Fibroblast of mammary gland (primary cell): ENCODE data around the gene MAP6D1.

ENCODE experiments used
- DNase-seq: peaks from one replicate; pipeline ENCODE4 v3.0.0-alpha.2; 2010; ENCODE audit warnings: low read depth
- H3K4me3 ChIP-seq: 2 replicates; pipeline ENCODE4 v1.5.1; 2011; ENCODE audit warnings: low read depth, mild to moderate bottlenecking, low read length, moderate library complexity; ENCODE audit not compliant: control insufficient read depth
- CTCF ChIP-seq: conservative IDR thresholded peaks from 2 replicates; pipeline ENCODE4 v1.5.1; 2011; ENCODE audit warnings: low read depth, low read length, inconsistent platforms; ENCODE audit not compliant: control insufficient read depth, insufficient read depth

Gene MAP6D1

GRCh38 chr3:183825456-183826161 is at the start of gene MAP6D1:
Gene MAP6D1 (minus strand): TSS chr3:183825577. CDS start chr3:183825547, 30 bp downstream.
- no peak for TF ChIP-seq CTCF
- peak; percentile 34 for DNase-seq
- H3K4me3 ChIP-seq, result peak within 1 kb of the TSS; percentile 55

GRCh38 chr3:183873914-183874313 is 48.5 kb upstream of the MAP6D1 start:
- DNase-seq, result no peak
- TF ChIP-seq CTCF, result no peak

GRCh38 chr3:183871541-183871940 is 46.2 kb upstream of the MAP6D1 start:
- no peak overlapping the region for H3K4me3 ChIP-seq
- DNase-seq, result no peak
- no peak for TF ChIP-seq CTCF

More at GRCh38 chr3:183873914-183874313, 48.5 kb upstream of the MAP6D1 start:
- no peak overlapping the region for H3K4me3 ChIP-seq

- no peak for DNase-seq
- H3K4me3 ChIP-seq, result no peak overlapping the region
- TF ChIP-seq CTCF, result no peak
Observed at GRCh38 chr3:183870563-183870962, 45.2 kb upstream of the MAP6D1 start.

- no peak for DNase-seq
Observed at GRCh38 chr3:183868796-183869195, 43.4 kb upstream of the MAP6D1 start.

GRCh38 chr3:183862610-183863009 is 37.2 kb upstream of the MAP6D1 start:
- H3K4me3 ChIP-seq, result no peak overlapping the region
- TF ChIP-seq CTCF, result no peak
- no peak for DNase-seq

More at GRCh38 chr3:183868796-183869195, 43.4 kb upstream of the MAP6D1 start:
- no peak for TF ChIP-seq CTCF
- H3K4me3 ChIP-seq, result no peak overlapping the region
